MM.1S (cell line): ENCODE results near the gene B4GALT5.
A peak's percentile ranks its signal among the peaks of the same experiment; 100 is the strongest.

Experiments
- DNase-seq: peaks from one replicate; pipeline ENCODE4 v3.0.0-alpha.2; 2015
- H2AFZ ChIP-seq: fragments of 300-600 bp; sonication (generic); 2 replicates; pipeline ENCODE4 v1.6.0; 2016; ENCODE audit warnings: antibody characterized with exemption, low read length
- H3F3A ChIP-seq: fragments of 300-600 bp; sonication (generic); 2 replicates; pipeline ENCODE4 v1.6.1; 2016; ENCODE audit warnings: mild to moderate bottlenecking, antibody characterized with exemption, low read length, moderate library complexity, mixed read lengths; ENCODE audit not compliant: insufficient read depth
- H3K27ac ChIP-seq: fragments of 300-600 bp; sonication (generic); 2 replicates; pipeline ENCODE4 v1.5.1; 2016; ENCODE audit warnings: mild to moderate bottlenecking, low read length
- H3K27me3 ChIP-seq: fragments of 300-600 bp; sonication (generic); replicated peaks from 2 replicates; pipeline ENCODE4 v1.6.0; 2016; ENCODE audit warnings: low read length; ENCODE audit not compliant: insufficient read depth
- H3K36me3 ChIP-seq: fragments of 300-600 bp; sonication (generic); replicated peaks from 2 replicates; pipeline ENCODE4 v1.6.1; 2016; ENCODE audit warnings: mild to moderate bottlenecking, low read length, mixed read lengths; ENCODE audit not compliant: insufficient read depth
- H3K4me1 ChIP-seq: fragments of 300-600 bp; sonication (generic); 2 replicates; pipeline ENCODE4 v1.6.1; 2016; ENCODE audit warnings: low read length, mixed read lengths
- H3K4me2 ChIP-seq: fragments of 300-600 bp; sonication (generic); 2 replicates; pipeline ENCODE4 v1.6.0; 2016; ENCODE audit warnings: low read depth, low read length
- H3K4me3 ChIP-seq: fragments of 300-600 bp; sonication (generic); 2 replicates; pipeline ENCODE4 v1.5.1; 2016; ENCODE audit warnings: low read length, mixed read lengths
- H3K79me2 ChIP-seq: fragments of 300-600 bp; sonication (generic); 2 replicates; pipeline ENCODE4 v1.6.1; 2016; ENCODE audit warnings: mixed run types, low read length, mixed read lengths
- H3K9ac ChIP-seq: fragments of 300-600 bp; sonication (generic); 2 replicates; pipeline ENCODE4 v1.6.1; 2016; ENCODE audit warnings: low read length, mixed read lengths
- H3K9me2 ChIP-seq: fragments of 300-600 bp; sonication (generic); replicated peaks from 2 replicates; pipeline ENCODE4 v1.6.1; 2016; ENCODE audit warnings: mild to moderate bottlenecking, low read length, mixed read lengths; ENCODE audit not compliant: insufficient read depth
- H3K9me3 ChIP-seq: fragments of 300-600 bp; sonication (generic); replicated peaks from 2 replicates; pipeline ENCODE4 v1.6.1; 2016; ENCODE audit warnings: mild to moderate bottlenecking, low read length, mixed read lengths; ENCODE audit not compliant: insufficient read depth
- H4K20me1 ChIP-seq: fragments of 300-600 bp; sonication (generic); 2 replicates; pipeline ENCODE4 v1.6.1; 2016; ENCODE audit warnings: mild to moderate bottlenecking, low read length, moderate library complexity, mixed read lengths; ENCODE audit not compliant: insufficient read depth
- EZH2 ChIP-seq: fragments of 300-600 bp; sonication (generic); optimal IDR thresholded peaks from 2 replicates; pipeline ENCODE3; 2017; ENCODE audit warnings: low read depth, mild to moderate bottlenecking, antibody characterized with exemption, low read length, mixed read lengths
- EZH2phosphoT487 ChIP-seq: fragments of 300-600 bp; sonication (generic); IDR thresholded peaks from 2 replicates; pipeline ENCODE4 v1.6.1; 2018; ENCODE audit warnings: antibody characterized with exemption, low read length
- TF ChIP-seq, protein P1 (sequence below): fragments of 300-600 bp; sonication (generic); IDR thresholded peaks from 2 replicates; pipeline ENCODE4 v1.5.1; 2016; ENCODE audit warnings: antibody characterized with exemption, low read length, mixed read lengths

The B4GALT5 gene

DNA sequence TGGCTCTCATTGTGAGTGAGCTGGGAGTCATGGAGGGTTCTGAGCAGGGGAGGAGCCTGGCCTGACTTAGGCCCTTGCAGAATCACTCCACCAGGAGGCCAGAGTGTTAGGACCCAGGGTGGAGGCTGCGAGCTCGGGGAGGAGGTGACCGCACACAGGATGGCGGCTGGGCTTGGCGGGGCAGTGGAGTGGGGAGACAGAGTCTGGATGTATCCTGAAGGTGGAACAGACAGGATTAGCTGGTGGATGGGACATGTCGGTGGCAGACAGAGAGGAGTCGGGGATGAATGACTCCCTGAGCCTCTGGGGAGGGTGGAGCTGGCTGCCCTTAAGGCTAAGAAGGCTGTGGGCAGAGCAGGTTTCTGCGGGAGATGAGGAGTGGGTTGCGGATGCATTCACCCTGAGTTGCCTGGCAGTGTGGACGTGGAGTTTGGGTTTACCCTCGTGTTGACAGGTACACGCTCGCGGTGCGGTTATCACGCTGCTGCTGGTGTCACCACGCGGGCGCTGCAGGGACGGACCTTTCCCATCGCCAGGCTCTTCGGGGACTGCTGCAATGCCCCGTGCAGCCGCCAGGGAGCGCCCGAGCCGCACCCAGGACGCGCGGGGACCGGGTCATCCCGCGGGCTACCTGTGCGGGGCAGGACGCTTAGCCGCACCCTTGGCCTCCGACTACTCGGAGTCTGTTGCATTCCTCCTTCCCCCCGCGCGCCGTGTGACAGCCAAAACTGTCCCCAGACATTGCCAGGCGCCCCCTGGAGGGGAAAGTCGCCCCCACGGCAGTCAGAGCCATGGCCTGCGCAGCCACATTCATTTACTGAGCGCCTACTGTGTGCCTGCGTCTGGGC, 102.8 kb downstream of the B4GALT5 start:
- TF ChIP-seq EZH2phosphoT487 (no peak), EZH2 (no peak)
- TF ChIP-seq, protein P1, sequence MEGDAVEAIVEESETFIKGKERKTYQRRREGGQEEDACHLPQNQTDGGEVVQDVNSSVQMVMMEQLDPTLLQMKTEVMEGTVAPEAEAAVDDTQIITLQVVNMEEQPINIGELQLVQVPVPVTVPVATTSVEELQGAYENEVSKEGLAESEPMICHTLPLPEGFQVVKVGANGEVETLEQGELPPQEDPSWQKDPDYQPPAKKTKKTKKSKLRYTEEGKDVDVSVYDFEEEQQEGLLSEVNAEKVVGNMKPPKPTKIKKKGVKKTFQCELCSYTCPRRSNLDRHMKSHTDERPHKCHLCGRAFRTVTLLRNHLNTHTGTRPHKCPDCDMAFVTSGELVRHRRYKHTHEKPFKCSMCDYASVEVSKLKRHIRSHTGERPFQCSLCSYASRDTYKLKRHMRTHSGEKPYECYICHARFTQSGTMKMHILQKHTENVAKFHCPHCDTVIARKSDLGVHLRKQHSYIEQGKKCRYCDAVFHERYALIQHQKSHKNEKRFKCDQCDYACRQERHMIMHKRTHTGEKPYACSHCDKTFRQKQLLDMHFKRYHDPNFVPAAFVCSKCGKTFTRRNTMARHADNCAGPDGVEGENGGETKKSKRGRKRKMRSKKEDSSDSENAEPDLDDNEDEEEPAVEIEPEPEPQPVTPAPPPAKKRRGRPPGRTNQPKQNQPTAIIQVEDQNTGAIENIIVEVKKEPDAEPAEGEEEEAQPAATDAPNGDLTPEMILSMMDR, result peak; percentile 98
- H4K20me1 ChIP-seq, result no peaks in the 10 kb centered on the region
- H3K9me3 ChIP-seq, result no peaks in the 10 kb centered on the region
- H3K4me3 ChIP-seq, result peak overlapping the region; percentile 48; the same call in 1 of the 2 replicates
- H3K36me3 ChIP-seq, result no peaks in the 10 kb centered on the region
- 0 out of 2 replicates have a peak, but pooled peaks cover 6% of the 10 kb centered on the region for H3K27me3 ChIP-seq
- no peaks in the 10 kb centered on the region for H3K4me1 ChIP-seq
- no peak overlapping the region for H3K9ac ChIP-seq
- peak; percentile 81 for DNase-seq
- peak overlapping the region; percentile 62 for H3K4me2 ChIP-seq
- H3K9me2 ChIP-seq, result no peaks in the 10 kb centered on the region
- no peaks in the 10 kb centered on the region for H3F3A ChIP-seq
- no peaks in the 10 kb centered on the region for H3K79me2 ChIP-seq
- peak overlapping the region; percentile 85 for H2AFZ ChIP-seq
- H3K27ac ChIP-seq, result no peak overlapping the region

DNA sequence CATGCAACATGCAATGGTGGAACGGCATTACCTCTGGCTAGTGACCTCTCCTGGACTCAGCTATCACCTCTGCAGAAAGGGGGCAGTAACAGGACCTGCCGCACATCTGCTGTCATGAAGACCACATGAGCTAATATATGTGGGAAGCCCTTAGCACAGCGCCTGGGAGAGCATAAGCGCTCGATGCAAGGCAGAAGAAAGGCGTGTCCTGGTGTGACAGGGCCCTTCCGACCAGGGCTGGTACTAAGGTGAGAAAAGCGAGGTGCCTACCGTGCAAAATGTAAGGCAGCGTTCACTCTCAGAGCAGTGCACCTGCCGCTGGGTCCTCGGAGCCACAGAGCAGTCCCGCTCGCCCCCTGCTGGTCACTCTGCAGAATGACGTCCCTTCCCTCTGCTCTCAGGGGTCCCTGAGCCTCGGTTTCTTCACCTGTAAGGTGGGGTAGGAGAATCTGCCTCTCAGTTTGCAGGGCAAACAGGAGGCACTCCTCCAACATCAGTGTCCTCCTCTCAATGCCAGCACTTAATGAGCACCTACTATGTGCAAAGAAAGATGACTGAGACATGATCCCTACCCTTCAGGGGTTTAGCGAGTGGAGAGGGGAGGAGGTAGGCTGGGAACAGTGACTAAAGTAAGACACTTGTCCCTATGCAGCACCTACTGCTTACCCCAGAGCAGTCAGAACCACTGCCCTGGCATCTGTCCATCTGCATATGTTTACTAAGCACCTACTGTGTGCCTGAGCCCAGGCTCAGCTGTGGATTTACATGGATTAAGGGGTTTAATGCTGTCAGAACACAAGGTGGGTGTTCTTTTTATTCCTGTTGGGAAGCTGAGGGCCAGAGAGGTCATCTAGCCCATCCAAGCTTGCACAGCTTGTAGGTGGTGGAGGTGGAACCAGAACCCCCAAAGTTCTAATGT, 104.7 kb downstream of the B4GALT5 start:
- Histone ChIP-seq H3K4me3 (peak overlapping the region; percentile 27; the same call in 1 of the 2 replicates), H4K20me1 (no peaks in the 10 kb centered on the region), H2AFZ (0 out of 2 replicates have a peak overlapping the region, but pooled peaks have one; percentile 21), H3K79me2 (no peaks in the 10 kb centered on the region), H3K4me2 (peak overlapping the region; percentile 53), H3K9me2 (no peaks in the 10 kb centered on the region), H3K27me3 (0 out of 2 replicates have a peak, but pooled peaks cover 6% of the 10 kb centered on the region), H3K9ac (no peak overlapping the region), H3K9me3 (no peaks in the 10 kb centered on the region), H3F3A (no peaks in the 10 kb centered on the region), H3K27ac (no peak overlapping the region), H3K4me1 (no peaks in the 10 kb centered on the region), H3K36me3 (no peaks in the 10 kb centered on the region)
- DNase-seq, result peak; percentile 87
- TF ChIP-seq, protein P1, result peak; percentile 97
- no peak for TF ChIP-seq EZH2phosphoT487

DNA sequence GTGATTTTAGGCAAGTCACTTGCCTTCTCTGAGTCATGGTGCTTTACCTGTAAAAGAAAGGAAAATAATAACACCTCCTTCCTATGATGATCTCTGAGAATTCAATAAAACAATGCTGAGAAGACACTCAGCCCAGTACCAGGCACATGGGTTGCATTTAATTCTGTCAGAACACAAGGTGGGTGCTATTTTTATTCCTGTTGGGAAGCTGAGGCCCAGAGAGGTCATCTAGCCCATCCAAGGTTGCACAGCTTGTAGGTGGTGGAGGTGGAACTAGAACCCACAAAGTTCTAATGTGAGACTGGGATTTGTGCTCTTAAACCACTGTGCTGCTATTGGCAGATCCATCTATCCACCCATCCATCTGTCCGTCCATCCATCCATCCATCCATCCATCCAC, 106.1 kb downstream of the B4GALT5 start:
- Histone ChIP-seq H4K20me1 (no peaks in the 10 kb centered on the region), H3F3A (no peaks in the 10 kb centered on the region), H2AFZ (no peak overlapping the region), H3K27ac (no peak overlapping the region), H3K36me3 (no peaks in the 10 kb centered on the region), H3K4me1 (no peaks in the 10 kb centered on the region), H3K9ac (no peak overlapping the region), H3K4me2 (no peak overlapping the region), H3K9me2 (no peaks in the 10 kb centered on the region), H3K4me3 (no peak overlapping the region), H3K79me2 (no peaks in the 10 kb centered on the region), H3K27me3 (0 out of 2 replicates have a peak, but pooled peaks cover 6% of the 10 kb centered on the region), H3K9me3 (no peaks in the 10 kb centered on the region)
- no peak for TF ChIP-seq EZH2
- no peak for TF ChIP-seq EZH2phosphoT487
- TF ChIP-seq, protein P1, result no peak
- DNase-seq, result no peak
